Measurements from ENCODE around the gene RBM27.
"Not testable (repeated sequence)": the region's sequence is repeated elsewhere in the genome, so short reads cannot be mapped to it uniquely, and the experiment has no call there.

Gene RBM27

DNA sequence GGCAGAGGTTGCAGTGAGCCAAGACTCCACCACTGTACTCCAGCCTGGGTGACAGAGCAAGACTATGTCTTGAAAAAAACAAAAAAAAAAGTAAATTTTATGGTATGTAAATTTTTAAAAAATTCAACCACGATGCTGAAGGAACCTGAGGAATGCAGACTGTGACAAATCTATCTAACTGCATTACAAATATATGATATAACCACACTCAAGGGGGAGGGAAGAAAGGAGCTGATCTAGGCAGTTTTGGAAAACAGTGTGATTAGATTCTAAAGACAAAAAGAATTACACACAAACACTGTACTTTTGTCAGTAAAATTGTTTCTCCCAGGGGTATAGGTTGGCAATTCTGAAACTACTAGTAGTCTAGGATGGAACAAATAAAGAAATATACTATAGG, 37.9 kb upstream of the RBM27 start:
- peaks cover 25% of the 10 kb centered on the region for H3K36me3 ChIP-seq (replicated peaks; ENCODE audit: low read depth, low read length)
- H3K27ac ChIP-seq (ENCODE audit: low read length) = no peak overlapping the region
- 0 out of 2 replicates have a peak, but pooled peaks cover 6% of the 10 kb centered on the region for H3K79me2 ChIP-seq (ENCODE audit: low read length)
- H3K4me3 ChIP-seq (ENCODE audit: low read length) = no peak overlapping the region
- no peaks in the 10 kb centered on the region for H3K4me1 ChIP-seq (ENCODE audit: low read length)
- H3K4me2 ChIP-seq (ENCODE audit: low read length) = no peak overlapping the region
- H2AFZ ChIP-seq (ENCODE audit: low read depth, low read length) = no peak overlapping the region
- no peaks in the 10 kb centered on the region for H3K9me3 ChIP-seq (ENCODE audit: insufficient read depth, low read length)
- H4K20me1 ChIP-seq (ENCODE audit: insufficient read depth, low read length) = no peaks in the 10 kb centered on the region
- no peak overlapping the region for H3K9ac ChIP-seq (ENCODE audit: low read length)
- H3K27me3 ChIP-seq (ENCODE audit: low read depth, low read length) = no peaks in the 10 kb centered on the region
- no peak for TF ChIP-seq EZH2phosphoT487 (IDR thresholded peaks at IDR 0.05; ENCODE audit: low read depth)
- TF ChIP-seq, protein P1, sequence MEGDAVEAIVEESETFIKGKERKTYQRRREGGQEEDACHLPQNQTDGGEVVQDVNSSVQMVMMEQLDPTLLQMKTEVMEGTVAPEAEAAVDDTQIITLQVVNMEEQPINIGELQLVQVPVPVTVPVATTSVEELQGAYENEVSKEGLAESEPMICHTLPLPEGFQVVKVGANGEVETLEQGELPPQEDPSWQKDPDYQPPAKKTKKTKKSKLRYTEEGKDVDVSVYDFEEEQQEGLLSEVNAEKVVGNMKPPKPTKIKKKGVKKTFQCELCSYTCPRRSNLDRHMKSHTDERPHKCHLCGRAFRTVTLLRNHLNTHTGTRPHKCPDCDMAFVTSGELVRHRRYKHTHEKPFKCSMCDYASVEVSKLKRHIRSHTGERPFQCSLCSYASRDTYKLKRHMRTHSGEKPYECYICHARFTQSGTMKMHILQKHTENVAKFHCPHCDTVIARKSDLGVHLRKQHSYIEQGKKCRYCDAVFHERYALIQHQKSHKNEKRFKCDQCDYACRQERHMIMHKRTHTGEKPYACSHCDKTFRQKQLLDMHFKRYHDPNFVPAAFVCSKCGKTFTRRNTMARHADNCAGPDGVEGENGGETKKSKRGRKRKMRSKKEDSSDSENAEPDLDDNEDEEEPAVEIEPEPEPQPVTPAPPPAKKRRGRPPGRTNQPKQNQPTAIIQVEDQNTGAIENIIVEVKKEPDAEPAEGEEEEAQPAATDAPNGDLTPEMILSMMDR (IDR thresholded peaks at IDR 0.05; ENCODE audit: low read depth, low read length) = no peak

DNA sequence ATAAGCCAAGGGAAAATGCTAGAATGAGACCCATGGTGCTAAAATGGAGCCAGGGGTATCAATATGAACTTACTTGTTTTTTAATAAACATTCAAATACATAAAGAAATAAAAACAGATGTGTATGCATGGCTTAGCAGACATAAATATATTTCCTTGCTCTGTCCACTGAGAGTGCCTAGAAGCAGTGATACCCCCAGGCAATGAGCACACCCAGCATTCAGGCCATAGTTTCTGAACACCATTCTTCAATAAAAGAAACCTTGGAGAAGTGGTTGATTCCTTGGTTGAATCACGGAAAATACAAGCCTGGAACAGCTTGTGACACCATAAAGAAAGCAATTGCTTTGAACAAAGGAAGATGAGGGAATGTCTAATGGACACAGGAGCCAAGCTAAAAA, 37.5 kb upstream of the RBM27 start:
- Histone ChIP-seq H3K9ac (ENCODE audit: low read length) (no peak overlapping the region), H2AFZ (ENCODE audit: low read depth, low read length) (no peak overlapping the region), H3K27ac (ENCODE audit: low read length) (no peak overlapping the region), H3K4me1 (ENCODE audit: low read length) (no peaks in the 10 kb centered on the region), H3K36me3 (replicated peaks; ENCODE audit: low read depth, low read length) (peaks cover 25% of the 10 kb centered on the region), H3K4me2 (ENCODE audit: low read length) (no peak overlapping the region), H4K20me1 (ENCODE audit: insufficient read depth, low read length) (no peaks in the 10 kb centered on the region), H3K4me3 (ENCODE audit: low read length) (no peak overlapping the region), H3K9me3 (ENCODE audit: insufficient read depth, low read length) (no peaks in the 10 kb centered on the region), H3K79me2 (ENCODE audit: low read length) (0 out of 2 replicates have a peak, but pooled peaks cover 6% of the 10 kb centered on the region), H3K27me3 (ENCODE audit: low read depth, low read length) (no peaks in the 10 kb centered on the region)
- TF ChIP-seq, protein P1 (IDR thresholded peaks at IDR 0.05; ENCODE audit: low read depth, low read length) = no peak
- TF ChIP-seq EZH2phosphoT487 (IDR thresholded peaks at IDR 0.05; ENCODE audit: low read depth) = no peak

DNA sequence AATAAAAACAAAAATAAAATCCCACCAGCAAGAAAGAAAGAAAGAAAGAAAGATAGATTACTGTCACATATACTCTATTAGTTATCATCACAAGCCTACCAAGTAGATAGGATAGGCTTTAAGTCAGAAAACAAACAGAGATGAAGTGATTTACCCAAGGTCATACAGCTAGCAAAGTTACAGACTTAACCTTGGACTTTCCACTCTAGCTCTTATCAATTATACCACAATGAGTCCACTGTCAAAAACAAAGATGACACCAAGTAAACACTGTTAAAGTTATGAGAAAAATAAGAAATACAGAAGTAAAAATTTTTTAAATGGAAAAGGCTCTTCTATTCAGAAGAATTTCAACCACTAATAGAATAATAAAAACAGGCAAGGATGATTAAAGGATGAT, 34.3 kb upstream of the RBM27 start:
- Histone ChIP-seq H3K9ac (ENCODE audit: low read length) (no peak overlapping the region), H3K4me3 (ENCODE audit: low read length) (no peak overlapping the region), H3K27me3 (ENCODE audit: low read depth, low read length) (no peaks in the 10 kb centered on the region), H3K79me2 (ENCODE audit: low read length) (peaks cover 9% of the 10 kb centered on the region; the same call in 1 of the 2 replicates), H4K20me1 (ENCODE audit: insufficient read depth, low read length) (peaks cover 4% of the 10 kb centered on the region; the same call in 1 of the 2 replicates), H3K4me1 (ENCODE audit: low read length) (peaks cover 13% of the 10 kb centered on the region), H3K36me3 (replicated peaks; ENCODE audit: low read depth, low read length) (peaks cover 25% of the 10 kb centered on the region), H3K27ac (ENCODE audit: low read length) (no peak overlapping the region), H3K9me3 (ENCODE audit: insufficient read depth, low read length) (no peaks in the 10 kb centered on the region), H2AFZ (ENCODE audit: low read depth, low read length) (no peak overlapping the region), H3K4me2 (ENCODE audit: low read length) (no peak overlapping the region)
- no peak for TF ChIP-seq EZH2phosphoT487 (IDR thresholded peaks at IDR 0.05; ENCODE audit: low read depth)
- TF ChIP-seq, protein P1 (IDR thresholded peaks at IDR 0.05; ENCODE audit: low read depth, low read length) = no peak

DNA sequence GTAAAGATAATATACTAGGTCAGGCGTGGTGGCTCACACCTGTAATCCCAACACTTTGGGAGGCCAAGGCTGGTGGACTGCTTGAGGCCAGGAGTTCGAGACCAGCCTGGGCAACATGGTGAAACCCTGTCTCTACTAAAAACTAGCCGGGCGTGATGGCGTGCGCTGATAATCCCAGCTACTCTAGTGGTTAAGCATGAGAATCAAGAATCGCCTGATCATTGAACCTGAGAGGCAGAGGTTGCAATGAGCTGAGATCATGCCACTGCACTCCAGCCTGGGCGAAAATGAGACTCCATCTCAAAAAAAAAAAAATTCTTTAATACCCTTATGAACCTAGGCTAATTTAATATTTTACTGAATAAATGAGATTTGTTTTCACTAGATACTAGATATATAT, 30.4 kb upstream of the RBM27 start:
- H3K9ac ChIP-seq (ENCODE audit: low read length); H3K4me2 ChIP-seq (ENCODE audit: low read length); H3K9me3 ChIP-seq (ENCODE audit: insufficient read depth, low read length); H3K79me2 ChIP-seq (ENCODE audit: low read length); H2AFZ ChIP-seq (ENCODE audit: low read depth, low read length); H4K20me1 ChIP-seq (ENCODE audit: insufficient read depth, low read length); H3K4me3 ChIP-seq (ENCODE audit: low read length); H3K27me3 ChIP-seq (ENCODE audit: low read depth, low read length): not testable (repeated sequence)
- H3K36me3 ChIP-seq (replicated peaks; ENCODE audit: low read depth, low read length) = peaks cover 13% of the 10 kb centered on the region
- H3K27ac ChIP-seq (ENCODE audit: low read length) = peak overlapping the region; percentile 16; the same call in 1 of the 2 replicates
- H3K4me1 ChIP-seq (ENCODE audit: low read length) = peaks cover 19% of the 10 kb centered on the region

Measured in OCI-LY3 (cell line).